GM18909 (cell line): ENCODE data around the gene JAG1.
"Not testable (repeated sequence)": the region's sequence is repeated elsewhere in the genome, so short reads cannot be mapped to it uniquely, and the experiment has no call there.

Source experiments
- ATAC-seq: cut with Tn5 transposase; IDR thresholded peaks from one replicate; pipeline ENCODE4 v1.9.1; 2021; ENCODE audit warnings: mild to moderate bottlenecking; ENCODE audit not compliant: unreplicated experiment, poor library complexity

JAG1 gene

GRCh38 chr20:10591946-10592521 lies 81.8 kb downstream of the JAG1 start:
- ATAC-seq: no peak

GRCh38 chr20:10590950-10591671 lies 82.7 kb downstream of the JAG1 start:
- no peak for ATAC-seq

GRCh38 chr20:10590446-10590845 lies 83.4 kb downstream of the JAG1 start:
- not testable (repeated sequence) for ATAC-seq
